ENCODE results near the gene CIAO1. TPM values are rescaled to one million over a fixed set of nuclear protein-coding genes. Genes with fewer than 3 reads are reported as not detected.
"Not testable (repeated sequence)": the region's sequence is repeated elsewhere in the genome, so short reads cannot be mapped to it uniquely, and the experiment has no call there.

The CIAO1 gene
- 10 to 100 TPM; 32.5 to 49.9 (median 43.9) TPM for polyA plus RNA-seq (ENCODE audit: insufficient read length in 10 of 10)
- long read RNA-seq, donor 1, transcript CIAO1-203 (7 exons, 1,533 nt): major isoform, 17 of 106 reads
- long read RNA-seq, donor 1, partial matches to known transcripts: 89 of 106 reads
- long read RNA-seq, donor 1, other reads (novel, unspliced or antisense): 0 of 106 reads
- long read RNA-seq, donor 2, transcript CIAO1-203 (7 exons, 1,533 nt): major isoform, 13 of 72 reads
- long read RNA-seq, donor 2, partial matches to known transcripts: 59 of 72 reads
- long read RNA-seq, donor 2, other reads (novel, unspliced or antisense): 0 of 72 reads
- long read RNA-seq, donor 3: 0 reads
- long read RNA-seq, donor 4, transcript CIAO1-203 (7 exons, 1,533 nt): major isoform, 14 of 15 reads
- long read RNA-seq, donor 4, partial matches to known transcripts: 0 of 15 reads
- long read RNA-seq, donor 4, other reads (novel, unspliced or antisense): 0 of 15 reads
- long read RNA-seq, donor 5, transcript CIAO1-203 (7 exons, 1,533 nt): major isoform, 12 of 12 reads
- long read RNA-seq, donor 5, partial matches to known transcripts: 0 of 12 reads
- long read RNA-seq, donor 5, other reads (novel, unspliced or antisense): 0 of 12 reads
- long read RNA-seq, donor 6, transcript CIAO1-203 (7 exons, 1,533 nt): major isoform, 19 of 19 reads
- long read RNA-seq, donor 6, partial matches to known transcripts: 0 of 19 reads
- long read RNA-seq, donor 6, other reads (novel, unspliced or antisense): 0 of 19 reads
- long read RNA-seq, donor 7, transcript CIAO1-203 (7 exons, 1,533 nt): major isoform, 18 of 147 reads
- long read RNA-seq, donor 7, partial matches to known transcripts: 128 of 147 reads
- long read RNA-seq, donor 7, other reads (novel, unspliced or antisense): 0 of 147 reads
- long read RNA-seq, donor 8, transcript CIAO1-203 (7 exons, 1,533 nt): major isoform, 15 of 68 reads
- long read RNA-seq, donor 8, partial matches to known transcripts: 52 of 68 reads
- long read RNA-seq, donor 8, other reads (novel, unspliced or antisense): 0 of 68 reads
- long read RNA-seq, donor 9, transcript CIAO1-203 (7 exons, 1,533 nt): major isoform, 5 of 5 reads
- long read RNA-seq, donor 9, partial matches to known transcripts: 0 of 5 reads
- long read RNA-seq, donor 9, other reads (novel, unspliced or antisense): 0 of 5 reads

DNA sequence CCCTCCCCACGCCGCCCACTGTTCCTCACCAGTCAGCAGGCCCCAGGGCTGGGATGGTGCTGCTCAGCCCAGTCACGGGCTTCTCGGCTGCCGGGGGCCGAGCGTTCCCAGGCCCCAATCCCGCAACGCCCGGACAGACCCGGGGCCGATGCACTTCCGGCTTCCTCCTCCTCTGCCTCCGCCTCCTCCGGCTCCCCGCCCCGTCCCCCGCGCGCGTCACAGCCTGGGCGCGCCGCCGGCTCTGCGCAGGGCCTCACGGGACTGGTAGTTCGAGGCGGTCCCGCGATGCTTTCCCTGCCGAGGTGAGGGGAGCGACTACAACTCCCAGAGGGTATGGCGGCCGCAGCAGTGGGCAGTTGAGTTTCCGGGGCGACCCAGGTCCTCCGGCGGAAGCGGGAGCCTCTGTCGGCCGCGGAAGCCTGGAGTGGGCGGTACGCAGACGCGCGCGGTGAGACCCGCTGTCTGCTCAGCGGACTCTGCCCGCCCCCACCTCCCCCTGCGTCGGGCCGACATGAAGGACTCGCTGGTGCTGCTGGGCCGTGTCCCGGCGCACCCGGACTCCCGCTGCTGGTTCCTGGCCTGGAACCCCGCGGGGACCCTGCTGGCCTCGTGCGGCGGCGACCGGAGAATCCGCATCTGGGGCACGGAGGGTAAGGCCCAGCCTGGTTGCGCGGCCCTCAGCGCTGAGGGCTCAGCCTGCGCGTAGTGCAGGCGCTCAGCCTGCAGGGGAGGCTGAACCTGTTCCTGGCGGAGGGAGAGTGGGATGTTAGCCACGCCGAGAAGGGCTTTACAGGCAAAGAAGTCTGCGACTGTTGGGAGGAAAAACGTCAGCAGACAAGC lies at the start of gene CIAO1, which contains the start of gene TMEM127:
Gene CIAO1, plus strand, starts transcription at position 386 of the 840 bp plus-strand sequence. Its CDS starts 126 bp downstream, at position 512.
Gene TMEM127, minus strand, starts transcription at position 158 of the 840 bp plus-strand sequence. CDS start 616 bp downstream, outside the sequence.
- DNase-seq: peak; percentile 98 to 99 (median 98)

- DNase-seq: no peak
These were observed 47.4 kb upstream of the CIAO1 start for GRCh38 chr2:96218508-96219131.

DNA sequence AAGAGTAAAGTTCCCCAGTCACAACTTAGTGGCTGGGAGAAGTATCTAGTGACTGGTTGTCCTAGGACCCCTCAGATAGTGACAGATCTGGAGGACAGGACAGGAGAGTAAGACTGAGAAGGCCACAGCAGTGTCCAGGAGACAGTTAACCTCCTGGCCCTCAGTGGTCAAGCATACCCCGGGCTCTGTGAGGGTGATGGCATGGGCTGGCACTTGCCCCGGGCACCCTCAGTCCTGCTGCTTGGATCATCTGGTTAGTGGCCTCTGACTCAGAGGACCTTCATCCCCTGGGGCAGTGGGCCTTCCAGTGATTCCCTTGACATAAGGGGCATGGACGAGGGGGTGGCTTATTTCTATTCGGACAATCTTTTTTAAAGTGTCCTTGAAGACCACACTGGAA lies 46.1 kb upstream of the CIAO1 start:
- not testable (repeated sequence) for DNase-seq

GRCh38 chr2:96221106-96221505 lies 44.9 kb upstream of the CIAO1 start:
- DNase-seq: not testable (repeated sequence)

DNA sequence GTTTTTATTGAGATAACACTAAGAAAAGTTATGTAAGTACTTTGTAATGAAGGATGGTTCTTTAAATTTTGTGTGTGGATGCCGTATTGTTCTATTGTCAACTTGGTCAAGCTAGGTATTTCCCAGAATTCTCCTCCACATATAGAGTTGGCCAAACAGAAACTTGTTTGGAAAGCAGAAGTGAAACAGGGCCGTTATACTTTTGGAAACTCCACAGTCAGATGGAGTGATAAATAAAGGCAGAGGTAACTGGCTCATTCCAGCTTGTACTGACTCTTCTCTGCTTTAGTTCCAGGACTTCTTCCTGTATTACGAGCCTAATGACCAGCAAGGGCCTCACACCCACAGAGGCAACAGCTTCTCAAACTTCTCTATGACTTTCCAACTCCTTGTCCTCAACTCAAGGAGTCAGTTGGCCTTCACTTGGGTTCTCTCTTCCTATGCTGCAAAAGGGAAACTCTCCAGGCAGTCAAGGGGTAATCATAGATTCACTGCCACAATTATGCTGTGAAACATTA lies 41.0 kb upstream of the CIAO1 start:
- DNase-seq: peak in 1 of 3 donors; percentile 38

DNA sequence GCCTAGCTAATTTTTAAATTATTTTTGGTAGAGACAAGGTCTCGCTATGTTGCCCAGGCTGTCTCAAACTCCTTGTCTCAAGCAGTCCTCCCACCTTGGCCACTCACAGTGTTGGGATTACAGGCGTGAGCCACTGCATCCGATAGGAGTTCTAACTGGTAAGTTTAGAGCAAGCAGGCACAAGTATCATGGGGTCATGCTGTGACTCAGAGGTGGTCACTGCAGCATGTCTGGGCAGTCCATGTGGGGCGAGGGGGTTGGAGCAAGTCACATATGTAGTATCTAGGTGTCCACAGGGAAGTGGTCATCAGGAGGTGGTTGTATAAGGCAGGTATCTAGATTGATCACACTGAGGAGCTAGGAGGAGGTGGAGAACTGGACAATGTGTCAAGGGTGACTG lies 34.7 kb upstream of the CIAO1 start:
- DNase-seq: no peak

DNA sequence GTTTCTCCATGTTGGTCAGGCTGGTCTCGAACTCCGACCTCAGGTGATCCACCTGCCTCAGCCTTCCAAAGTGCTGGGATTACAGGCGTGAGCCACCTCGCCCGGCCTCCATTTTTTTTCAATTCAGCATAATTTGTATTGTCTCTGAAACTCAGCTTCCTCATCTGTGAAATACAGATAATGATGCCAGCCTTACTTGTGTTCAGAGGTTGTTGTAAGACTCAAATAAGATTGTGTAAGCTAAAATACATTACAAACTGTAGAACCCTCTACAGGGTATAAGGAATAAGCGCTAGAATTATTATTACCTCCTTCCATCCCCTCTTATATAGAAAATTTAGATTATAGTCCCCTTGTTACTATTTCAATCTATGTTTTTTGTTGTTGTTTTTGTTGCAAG lies 32.6 kb upstream of the CIAO1 start:
- DNase-seq: no peak

GRCh38 chr2:96233880-96234316 lies 32.1 kb upstream of the CIAO1 start:
- no peak for DNase-seq

DNA sequence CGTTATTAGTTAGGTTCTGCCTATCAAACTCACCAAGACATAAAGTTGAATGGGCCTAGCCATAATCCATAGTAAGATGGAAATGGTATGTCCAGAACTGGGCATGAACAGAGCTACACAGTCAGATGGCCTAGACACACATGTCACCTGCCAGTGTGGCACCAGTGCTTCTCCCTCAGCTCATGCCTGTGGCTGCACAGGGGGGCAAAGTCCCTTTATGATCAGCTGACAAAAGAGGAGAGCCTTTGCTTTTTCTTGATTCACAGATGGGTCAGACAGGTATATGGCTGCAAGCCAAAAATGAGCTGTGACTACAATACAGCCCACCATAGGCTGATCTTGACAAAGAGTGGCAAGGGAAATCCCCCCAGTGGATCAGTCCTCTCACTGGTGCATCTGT lies 29.1 kb upstream of the CIAO1 start:
- DNase-seq: no peak

DNA sequence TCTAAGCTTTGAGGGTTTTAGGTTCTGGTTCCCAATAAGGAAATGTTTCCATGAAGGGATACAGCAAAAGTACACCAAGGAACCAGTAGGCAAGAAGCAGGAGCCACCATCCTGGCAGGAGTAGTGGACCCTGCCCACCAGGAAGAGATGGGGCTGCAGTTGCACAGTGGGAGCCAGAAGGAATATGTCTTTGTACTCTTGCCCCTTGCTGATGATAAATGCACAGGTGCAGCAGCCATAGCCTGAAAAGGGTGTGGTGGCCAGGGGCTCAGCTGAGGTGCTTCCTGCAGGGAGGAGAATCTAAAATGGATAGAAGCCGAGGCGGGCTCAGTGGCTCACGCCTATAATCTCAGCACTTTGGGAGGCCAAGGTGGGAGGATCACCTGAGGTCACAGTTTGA lies 27.8 kb upstream of the CIAO1 start:
- no peak for DNase-seq

GRCh38 chr2:96239091-96239490 lies 26.9 kb upstream of the CIAO1 start:
- no peak for DNase-seq

- DNase-seq: no peak
These were observed 26.2 kb upstream of the CIAO1 start for GRCh38 chr2:96239745-96240264.

GRCh38 chr2:96240341-96241038 lies 25.5 kb upstream of the CIAO1 start:
- peak in 1 of 3 donors; percentile 44 for DNase-seq

DNA sequence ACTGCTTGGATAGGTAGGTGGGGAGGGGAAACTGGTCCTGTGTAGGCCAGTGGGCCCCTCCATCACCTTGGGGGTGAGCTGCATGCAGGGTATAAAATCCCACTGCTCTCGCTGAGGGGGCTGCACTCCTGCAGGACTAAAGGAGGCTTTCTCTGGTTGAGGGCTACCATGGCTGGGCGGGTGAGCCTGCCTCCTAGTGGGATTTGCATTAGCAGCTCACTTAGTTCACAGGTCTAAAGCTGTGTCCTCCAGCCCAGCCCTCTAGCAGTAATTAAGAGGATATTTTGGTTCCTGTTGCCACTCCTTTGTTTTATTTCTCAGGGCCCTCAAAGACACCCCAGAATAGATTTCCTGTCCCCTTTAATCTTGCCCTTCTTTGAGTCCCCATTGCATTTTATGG lies 24.8 kb upstream of the CIAO1 start:
- DNase-seq: no peak

DNA sequence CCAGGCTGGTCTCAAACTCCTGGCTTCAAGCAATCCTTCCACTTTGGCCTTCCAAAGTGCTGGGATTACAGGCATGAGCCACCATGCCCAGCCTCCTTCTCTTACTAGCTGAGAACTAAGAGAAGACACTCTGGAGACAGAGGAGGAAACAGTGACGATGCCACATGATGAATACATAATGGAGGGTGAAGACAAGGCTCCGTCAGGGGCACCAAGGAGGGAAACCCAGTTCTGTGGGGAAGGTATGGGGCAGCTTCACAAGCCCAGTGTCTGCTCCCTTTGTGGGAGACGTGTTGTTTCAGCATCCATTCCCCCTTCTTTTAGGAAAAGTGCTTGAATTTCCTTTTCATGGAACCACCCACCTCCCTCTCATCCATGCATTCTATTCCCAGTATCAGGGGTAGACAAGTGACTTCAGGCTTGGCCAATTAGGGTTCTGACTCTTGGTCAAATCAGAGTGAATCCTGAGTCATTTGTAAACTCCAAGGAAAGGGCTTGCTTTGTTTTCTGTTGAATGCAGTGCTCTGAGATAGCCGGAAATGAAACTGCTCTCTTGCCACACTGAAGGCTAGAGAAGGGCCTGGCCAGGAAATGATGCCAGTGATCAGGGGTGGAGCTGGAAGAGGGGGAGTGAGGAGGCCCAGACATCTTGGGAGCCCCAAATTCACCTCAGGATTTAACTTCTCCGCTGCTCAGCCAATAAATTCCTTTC lies 24.0 kb upstream of the CIAO1 start:
- no peak for DNase-seq

GRCh38 chr2:96243843-96244242 lies 22.2 kb upstream of the CIAO1 start:
- DNase-seq: no peak

DNA sequence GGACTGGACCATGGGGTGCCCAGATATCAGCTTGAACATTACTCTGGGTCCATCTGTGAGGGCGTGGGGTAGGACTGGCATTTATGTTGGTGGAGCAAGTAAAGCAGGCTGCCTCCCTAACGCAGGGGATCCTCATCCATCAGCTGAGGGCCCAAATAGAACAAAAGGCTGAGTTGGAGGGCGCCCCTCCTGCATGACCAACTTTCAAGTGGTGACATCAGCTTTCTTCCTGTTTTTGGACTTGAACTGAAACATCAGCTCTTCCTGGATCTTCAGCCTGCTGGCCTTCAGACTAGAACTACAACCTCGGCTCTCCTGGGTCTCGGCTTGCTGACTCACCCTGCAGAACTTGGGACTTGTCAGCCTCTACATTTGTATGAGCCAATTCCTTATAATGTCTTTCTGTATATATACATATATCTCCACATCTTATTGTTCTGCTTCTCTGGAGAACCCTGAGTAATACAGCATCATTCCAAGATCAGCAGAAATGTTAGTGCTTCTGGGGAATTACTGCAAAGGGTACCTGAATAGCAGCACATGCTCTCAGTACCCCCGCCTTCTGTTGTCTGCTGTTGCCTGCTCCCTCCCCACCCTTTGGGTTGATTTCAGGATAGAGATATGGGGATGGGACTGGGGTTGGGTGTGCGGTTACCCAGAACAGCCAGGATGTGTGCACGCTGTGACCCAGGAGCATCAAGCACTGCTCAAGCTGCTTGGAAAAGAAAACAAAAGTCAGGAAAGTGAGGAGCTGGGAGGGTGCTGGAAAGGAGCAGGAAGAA lies 20.2 kb upstream of the CIAO1 start:
- DNase-seq: no peak

DNA sequence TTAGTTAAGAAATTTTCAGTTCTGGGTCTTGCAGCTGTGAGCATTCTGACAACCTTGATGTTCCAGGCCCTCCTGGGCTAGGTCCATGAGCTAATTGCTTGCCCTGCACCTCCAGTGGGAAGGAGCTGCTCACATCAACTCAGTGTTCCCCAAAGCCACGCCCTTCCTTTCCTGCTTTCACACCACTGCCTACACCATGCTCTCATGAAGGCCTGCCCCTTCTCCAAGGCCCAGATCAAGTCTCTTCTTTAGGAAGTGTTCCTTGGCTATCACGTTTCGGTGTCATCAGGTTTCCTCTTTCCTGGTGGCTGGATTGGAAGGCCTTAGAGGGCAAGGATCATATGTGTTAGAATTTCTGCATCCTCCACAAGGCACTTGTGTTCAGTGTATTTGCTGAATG lies 19.0 kb upstream of the CIAO1 start:
- no peak for DNase-seq
